DMS114 treated with DMSO at 0.1 percent for 48 hours (cell line): Measurements from ENCODE around the gene AP1M1.

ENCODE experiments used
- DNase-seq: peaks from one replicate; lab custom pipeline; 2025; ENCODE audit not compliant: unreplicated experiment; lab: John Stamatoyannopoulos, UW

AP1M1 gene

GRCh38 chr19:16185123-16185767 is 12.5 kb upstream of the AP1M1 start, which contains the start of gene FAM32A:
Gene FAM32A (plus strand): TSS chr19:16185410. CDS start chr19:16185443, 33 bp downstream.
- peak; percentile 99 for DNase-seq

DNA sequence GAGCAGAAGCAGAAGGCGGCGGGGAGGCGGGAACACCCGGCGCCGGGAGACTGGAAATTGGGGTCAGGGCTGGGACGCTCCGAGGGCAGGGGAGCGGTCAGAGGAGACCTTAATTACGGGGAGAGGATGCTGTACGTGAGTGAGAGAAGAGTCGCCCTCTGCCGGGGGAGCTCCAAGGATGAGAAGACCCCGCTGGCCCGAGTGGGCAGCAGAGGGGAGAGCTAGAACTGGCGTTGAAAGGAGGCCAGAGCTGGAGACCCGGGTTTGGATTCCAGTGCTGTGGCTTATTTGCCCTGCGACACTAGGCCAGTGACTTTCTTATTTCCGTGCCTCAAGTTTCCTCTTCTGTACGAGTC is 12.0 kb upstream of the AP1M1 start:
- peak; percentile 31 for DNase-seq

GRCh38 chr19:16188521-16188920 is 9.2 kb upstream of the AP1M1 start:
- DNase-seq, result no peak

DNA sequence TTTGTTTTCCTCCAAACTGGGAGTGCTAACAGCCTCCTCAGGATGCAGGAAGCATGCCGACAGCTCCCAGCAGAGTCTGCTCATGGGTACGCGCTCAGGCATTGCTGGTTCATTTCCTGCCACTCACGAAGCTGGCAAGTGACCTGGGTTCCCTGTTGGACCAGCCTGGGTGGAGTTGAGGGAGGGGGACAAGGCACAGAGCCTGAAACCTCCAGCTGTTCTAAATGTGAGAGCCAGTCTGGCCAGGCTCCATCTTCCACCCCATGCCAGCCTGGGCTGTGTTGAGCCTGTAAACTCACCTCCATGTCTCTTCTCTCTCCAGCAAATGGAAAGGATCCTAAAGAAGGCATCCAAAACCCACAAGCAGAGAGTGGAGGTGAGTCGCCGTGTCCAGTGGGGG is 7.5 kb upstream of the AP1M1 start:
- DNase-seq, result no peak

GRCh38 chr19:16190736-16191135 is 7.0 kb upstream of the AP1M1 start:
- DNase-seq, result no peak

- no peak for DNase-seq
Observed at GRCh38 chr19:16191216-16191908, 6.3 kb upstream of the AP1M1 start.

GRCh38 chr19:16193466-16193865 is 4.2 kb upstream of the AP1M1 start:
- DNase-seq, result no peak

DNA sequence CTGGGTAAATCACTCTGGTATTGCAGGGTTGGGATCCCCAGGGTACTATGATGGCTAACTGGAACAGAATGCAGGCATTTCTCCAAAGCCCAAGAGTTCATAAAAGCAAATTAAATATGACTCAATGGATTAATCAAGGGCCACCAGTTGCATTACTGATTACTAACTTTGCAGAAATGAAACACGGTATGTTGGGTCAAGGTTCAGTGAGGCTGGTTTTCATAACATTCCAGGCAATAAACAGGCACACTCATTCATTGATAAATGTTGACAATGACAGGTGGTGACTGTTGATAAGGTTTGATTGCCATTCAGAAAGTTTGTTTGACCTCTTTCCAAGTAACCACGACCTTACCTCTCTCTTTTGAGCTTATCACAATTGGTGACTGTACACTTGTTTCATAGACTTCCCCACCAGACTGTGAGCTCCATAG is 506 bp upstream of the AP1M1 start:
- no peak for DNase-seq

DNA sequence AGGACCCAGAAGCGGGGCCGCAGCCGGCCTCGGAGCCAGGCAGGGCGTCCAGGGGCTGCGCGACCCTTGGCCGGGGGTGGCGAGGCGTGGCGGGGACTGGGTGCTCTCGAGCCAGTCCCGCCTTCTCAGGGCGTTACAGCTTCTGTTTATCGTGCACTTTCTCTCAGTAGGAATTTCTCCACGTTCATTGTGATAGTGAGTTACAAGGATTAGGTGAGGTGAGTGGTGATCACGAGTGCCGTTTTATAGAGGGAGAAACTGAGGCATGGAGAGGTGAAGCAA is 600 bp downstream of the AP1M1 start:
- DNase-seq, result no peak

DNA sequence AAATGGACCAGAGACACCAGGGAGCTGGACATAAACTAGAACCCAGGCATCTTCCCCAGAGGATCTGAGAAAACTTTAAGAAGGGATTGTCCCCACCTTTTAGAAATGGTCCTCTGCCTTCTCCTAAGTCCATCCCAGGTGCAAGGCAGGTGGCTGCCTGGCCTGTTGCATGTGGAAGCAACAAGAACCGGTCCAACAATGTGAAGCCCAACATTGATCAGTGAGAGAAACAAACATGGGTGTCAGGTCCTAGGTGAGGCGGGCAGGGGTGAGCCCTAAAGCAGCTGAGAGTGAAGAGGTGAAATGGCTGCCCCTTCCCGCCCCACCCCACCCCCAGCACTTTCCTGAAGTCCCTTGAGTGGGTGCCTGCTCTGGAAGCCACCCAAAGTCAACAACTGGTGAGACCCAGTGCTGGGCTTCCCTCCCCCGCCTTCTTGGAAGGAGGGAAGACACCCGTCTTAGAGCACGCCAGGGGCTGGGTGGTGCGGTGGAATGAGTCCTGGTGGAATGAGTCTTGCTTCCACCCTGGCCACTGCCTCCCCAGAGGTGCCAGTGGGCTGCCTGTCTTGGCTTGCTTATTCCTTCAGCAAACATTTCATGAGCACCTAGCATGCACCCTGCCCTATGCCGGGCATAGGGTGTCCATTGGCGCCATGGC is 1.7 kb downstream of the AP1M1 start:
- no peak for DNase-seq

- DNase-seq, result no peak
Observed at GRCh38 chr19:16200038-16201010, 2.6 kb downstream of the AP1M1 start.

GRCh38 chr19:16201011-16201391 is 3.3 kb downstream of the AP1M1 start:
- no peak for DNase-seq

DNA sequence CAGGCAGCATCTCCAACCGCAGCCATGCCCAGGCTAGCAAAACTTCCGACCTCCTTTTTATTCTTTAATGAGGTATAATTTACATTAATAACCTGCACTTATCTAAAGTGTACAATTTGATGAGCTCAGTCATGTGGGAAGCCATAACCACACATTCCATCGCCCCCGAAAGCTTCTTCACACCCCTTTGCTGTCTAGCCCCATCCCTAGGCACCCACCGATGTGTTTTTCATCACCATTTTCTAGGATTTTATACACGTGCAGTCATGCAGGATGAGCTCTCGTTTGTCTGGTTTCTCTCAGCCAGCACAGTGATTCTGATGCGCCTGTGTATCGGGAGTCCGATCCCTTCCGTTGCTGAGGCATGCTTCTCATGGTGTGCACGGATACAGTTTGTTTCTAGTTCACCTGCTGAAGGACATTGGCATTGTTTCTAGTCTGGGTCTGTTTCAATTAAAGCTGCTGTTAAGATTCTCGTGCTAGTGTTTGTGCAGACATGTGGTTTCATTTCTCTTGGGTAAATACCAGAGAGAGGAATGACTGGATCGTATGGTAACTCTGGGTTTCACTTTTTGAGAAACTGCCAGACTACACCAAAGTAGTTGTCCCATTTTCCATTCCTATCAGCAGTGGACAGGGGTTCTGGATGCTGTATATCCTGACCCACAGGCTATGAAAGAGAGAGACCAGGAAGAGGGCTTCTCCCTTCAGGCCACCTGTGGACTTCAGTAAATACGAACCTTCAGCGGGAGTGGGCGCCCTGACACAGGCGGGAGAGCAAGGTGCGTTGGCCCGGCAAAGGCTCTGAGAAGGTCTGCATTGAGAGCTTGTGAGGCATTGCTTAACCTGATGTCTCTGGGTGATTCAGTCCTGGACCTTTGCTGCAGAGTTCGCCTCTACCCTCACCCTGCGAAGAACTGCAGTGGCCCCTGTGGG is 4.9 kb downstream of the AP1M1 start:
- DNase-seq, result no peak

GRCh38 chr19:16203256-16204004 is 5.7 kb downstream of the AP1M1 start:
- no peak for DNase-seq

- DNase-seq, result no peak
Observed at GRCh38 chr19:16204005-16204294, 6.2 kb downstream of the AP1M1 start.

DNA sequence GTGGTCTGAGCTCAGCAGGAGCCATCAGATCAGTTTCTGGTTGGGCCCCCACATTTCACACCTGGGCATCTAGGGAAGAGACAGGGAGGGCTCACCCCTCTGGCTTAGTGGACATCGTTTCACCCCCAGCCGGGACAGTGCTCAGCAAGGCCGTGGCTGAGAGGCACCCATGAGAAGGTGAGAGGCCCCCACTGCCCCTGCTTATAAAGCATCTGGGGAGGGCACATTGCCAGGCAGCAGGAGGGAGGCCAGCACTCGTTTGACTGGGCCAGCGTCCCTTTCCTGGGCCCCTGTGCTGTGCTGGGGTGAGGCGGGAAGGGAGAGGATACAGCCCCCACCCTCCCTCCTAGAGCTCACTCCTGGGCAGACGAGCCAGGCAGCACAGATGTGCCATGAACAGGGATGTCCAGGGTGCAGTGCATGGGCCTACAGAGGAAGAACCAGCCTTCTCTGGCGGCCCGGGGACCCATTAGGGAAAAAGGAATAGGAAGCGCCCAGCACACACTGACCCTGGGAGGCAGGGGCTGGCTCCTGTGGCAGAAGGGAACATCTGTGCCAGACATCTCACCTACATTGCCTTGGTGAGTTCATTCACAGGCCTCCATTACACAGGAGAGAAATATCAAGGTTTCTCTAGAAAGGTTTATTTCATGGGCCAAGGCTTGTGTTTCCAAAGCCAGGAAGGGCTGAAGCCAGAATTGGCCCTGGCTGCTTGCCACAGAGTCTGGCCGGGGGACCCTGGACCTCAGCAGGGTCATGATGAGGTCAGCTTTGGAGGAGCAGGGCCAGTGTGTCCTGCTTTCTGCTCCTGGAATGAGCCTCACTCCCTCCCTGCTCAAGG is 7.7 kb downstream of the AP1M1 start:
- no peak for DNase-seq

GRCh38 chr19:16206046-16206605 is 8.4 kb downstream of the AP1M1 start:
- no peak for DNase-seq

DNA sequence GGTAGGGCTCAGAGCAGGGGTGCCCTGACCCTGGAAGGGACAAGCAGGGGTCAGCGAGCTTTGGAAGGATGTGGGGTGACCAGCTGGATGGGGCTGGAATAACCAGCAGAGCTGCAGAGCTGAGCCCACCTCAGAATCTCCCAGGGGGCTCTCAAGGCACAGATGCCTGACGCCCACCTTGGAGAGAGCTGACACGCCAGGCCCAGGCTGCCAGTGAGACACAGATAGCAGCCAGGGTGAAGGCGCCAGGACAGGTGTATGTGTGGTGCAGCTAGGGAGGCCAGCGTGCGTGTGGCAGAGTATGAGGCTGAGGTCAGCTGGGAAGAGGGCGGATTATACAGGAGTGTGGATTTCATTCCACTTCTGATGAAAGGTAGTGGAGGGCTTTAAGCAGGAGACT is 8.9 kb downstream of the AP1M1 start:
- DNase-seq, result no peak

DNA sequence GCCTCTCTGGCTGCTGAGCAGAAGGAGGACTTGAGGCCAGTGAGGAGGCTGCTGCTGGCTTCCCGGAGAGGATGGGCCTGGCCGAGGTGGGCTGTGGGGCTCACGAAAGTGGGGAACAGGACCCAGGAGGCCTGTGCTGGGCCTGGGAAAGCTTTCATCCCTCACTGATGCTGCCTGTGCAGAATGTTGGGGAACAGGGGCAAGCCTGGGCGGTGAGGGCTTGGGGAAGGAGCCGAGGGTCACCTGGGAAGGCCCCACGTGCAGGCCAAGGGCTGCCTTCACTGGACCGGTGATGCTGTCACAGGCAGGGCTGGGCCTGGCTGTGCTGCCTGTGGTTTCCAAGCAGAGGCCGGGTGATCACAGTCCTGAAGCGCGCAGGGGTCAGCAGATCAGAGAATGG is 9.4 kb downstream of the AP1M1 start:
- no peak for DNase-seq
